Activated gamma-delta T cell treated with Interleukin-2 at 50 U/mL for 16 hours (primary cell): ENCODE data around the gene HHAT.

Experiments
- DNase-seq: peaks from one replicate; pipeline ENCODE4 v3.0.0-alpha.2; 2020

Gene HHAT

DNA sequence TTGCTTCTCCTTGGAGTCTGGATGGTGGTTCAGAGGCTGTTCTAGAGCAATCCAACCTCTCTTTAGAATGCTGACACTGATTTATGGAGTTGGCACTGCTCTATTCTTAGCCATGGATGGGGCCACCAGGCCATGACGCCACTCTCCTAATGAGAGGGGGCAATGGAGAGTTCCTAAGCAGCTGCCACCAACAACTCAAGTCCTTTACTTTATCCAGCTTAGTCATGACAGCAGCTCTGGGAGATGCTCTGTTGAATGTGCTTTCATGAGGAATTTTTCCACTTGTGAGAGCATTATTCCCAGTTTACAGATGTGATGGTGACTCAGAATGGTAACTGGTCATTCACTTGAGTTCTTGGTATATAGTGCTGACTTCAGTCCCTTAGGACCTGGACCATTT is 366.3 kb downstream of the HHAT start:
- no peak for DNase-seq

DNA sequence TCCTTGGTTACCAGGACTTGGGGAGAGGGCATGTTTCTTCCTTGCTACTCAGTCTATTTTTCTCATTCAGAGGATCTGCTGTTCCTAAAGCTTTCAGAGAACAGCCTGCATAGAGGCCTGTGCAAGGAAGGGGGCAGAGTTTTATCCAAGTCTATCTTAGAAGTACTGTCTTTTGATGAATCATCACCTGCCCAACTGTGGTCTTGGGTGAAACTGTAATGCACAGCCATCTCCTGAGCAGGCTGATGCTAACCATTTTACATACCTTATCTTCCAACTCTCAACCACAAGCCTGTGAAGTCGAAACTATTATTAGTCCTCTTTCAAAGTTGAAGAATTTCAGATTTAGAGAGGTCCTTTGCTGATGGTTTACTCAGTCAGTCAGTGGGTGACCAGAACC is 368.0 kb downstream of the HHAT start:
- DNase-seq, result no peak

DNA sequence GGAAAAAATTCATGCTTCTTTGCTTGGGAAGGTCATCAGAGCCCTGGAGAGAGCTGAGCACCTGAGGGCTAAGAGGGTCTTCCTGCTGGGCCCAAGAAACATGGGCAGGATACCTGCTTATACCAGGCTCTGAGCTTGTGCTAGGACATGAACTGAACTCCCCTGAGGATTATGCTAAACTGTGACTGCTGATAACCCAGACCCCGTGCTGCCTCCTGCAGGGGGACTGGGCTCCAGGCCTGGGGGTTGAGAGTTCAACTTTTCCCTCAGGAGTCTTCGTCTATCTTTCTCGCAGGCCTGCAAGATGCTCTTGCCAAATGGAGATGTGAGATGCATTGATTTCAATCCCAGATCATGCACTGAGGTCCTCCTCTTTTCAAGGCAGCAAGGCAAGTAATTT is 368.5 kb downstream of the HHAT start:
- DNase-seq, result no peak

DNA sequence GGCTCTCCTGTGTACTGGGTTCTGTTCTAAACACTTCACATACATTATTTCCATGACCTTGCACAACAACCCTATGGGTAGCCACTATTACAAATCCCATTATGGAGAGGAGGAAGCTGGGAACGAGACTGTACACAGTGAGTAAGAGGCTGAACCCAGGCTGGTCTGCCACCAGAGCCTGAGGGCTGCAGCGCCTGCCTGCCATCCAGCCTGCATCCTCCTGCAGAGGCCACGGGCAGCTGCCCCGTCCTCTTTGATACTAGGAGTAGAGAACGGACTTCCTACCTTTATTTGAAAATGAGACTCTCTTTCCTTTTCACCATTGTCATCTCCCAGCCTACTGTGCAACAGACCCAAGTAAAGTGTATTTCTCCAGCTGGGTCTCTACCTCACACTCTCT is 370.0 kb downstream of the HHAT start:
- DNase-seq, result no peak

DNA sequence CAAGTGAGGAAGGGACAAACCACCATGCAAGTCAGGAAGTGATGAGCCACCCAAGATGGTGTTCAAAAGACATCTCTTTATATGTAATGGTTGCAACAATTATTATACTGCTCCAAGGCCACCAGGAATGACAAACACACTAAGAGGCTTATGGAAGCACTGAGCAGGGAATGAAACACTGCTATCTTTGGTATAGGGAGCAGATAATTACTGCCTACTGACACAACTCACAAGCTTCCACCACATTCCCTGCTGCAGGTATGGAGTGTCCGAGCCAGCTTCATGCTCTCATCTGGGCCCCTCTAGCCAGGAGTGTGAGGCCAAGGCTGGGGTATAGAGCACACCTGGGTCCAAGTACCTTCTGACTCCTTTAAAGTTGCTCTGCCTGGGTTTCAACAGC is 371.4 kb downstream of the HHAT start:
- no peak for DNase-seq

DNA sequence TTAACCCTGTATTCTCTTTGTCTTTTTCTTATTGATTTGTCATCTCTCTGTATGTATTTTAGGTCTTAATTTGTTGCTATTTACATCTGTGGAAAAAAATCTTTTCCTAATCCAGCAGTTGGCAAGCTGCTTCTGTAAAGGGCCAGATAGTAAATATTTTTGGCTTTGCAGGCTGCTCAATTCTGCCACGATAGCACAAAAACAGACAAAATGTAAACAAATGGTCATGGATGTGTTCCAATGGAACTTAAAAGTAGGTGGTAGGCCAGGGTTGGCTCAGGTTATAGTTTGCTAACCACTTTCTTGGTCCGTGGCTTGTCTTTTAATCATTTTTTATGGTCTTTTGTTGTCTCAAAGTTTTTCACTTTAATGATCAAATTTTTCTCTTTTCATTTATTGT is 371.8 kb downstream of the HHAT start:
- DNase-seq, result no peak

DNA sequence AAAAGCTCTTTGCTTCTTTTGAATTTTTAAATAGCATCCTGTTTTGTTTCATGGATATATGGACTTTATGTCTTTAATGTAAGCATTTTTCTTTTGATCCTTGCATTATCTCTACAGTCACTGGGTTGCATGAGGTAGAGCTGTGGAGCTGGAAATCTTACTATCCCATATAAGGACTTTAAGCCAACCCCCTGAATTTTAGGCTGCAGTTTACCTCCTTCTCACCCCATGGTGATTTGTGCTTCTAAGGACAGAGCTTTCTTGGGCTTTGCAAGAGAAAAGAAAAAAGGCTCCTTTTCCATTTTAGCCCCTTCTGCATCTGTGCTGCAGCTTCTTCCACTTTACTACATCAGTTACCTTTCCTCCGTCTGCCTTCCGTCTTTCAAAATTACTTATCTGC is 373.8 kb downstream of the HHAT start:
- no peak for DNase-seq

DNA sequence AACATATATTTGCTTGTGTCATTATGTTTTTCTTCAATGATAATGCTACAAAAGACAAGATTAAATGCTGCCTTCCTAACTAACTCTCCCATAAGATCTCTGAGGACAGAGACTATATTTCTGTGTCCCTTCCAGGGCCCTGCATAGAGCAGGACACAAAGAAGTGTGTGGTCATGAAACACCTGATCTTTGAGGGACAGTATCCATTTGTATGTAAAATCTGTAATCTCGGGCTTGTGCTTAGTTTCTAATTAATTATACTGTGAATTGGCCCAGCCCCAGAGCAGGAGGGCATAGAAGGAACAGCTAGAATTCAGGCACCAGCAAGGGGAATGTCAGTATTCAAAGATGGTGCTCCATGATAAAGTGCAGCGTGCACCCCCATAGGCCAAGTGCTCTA is 374.9 kb downstream of the HHAT start:
- DNase-seq, result no peak

DNA sequence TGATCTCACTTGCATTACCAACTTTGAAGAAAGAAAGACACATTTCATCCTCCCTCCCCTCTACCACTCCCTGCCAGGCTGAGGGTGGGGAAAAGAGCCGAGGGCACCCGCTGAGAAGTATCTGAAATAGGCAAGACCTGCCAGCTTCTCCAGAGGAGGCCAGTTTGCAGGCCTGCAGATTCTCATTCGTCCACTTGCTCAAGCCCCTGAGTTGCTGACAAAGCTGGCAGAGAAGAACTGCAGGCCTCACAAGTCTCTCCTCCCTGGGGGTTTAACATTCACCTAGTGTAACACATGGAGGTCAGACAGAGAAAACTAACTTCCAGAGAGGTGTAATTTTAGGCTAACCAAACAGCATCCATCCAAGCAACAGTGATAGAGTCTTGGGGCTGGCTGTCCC is 376.4 kb downstream of the HHAT start:
- no peak for DNase-seq

DNA sequence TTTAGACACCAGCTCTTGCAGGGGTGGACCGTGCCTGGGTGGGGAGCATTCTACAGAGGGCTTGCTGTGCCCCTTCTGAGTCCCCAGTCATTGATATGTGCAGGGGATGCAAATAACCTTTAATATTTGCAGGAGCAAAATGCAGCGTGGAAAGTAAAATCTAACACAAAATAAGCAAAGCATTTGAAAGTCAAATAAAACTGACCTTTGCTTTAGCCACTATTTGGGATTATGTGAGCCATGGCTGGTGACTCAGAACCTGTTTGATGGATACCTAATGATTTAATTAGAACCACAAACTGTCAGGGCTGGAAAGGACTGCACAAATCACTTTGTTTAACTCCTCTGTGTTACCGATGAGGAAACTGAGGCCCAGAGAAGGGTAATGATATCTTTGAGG is 377.5 kb downstream of the HHAT start:
- no peak for DNase-seq

DNA sequence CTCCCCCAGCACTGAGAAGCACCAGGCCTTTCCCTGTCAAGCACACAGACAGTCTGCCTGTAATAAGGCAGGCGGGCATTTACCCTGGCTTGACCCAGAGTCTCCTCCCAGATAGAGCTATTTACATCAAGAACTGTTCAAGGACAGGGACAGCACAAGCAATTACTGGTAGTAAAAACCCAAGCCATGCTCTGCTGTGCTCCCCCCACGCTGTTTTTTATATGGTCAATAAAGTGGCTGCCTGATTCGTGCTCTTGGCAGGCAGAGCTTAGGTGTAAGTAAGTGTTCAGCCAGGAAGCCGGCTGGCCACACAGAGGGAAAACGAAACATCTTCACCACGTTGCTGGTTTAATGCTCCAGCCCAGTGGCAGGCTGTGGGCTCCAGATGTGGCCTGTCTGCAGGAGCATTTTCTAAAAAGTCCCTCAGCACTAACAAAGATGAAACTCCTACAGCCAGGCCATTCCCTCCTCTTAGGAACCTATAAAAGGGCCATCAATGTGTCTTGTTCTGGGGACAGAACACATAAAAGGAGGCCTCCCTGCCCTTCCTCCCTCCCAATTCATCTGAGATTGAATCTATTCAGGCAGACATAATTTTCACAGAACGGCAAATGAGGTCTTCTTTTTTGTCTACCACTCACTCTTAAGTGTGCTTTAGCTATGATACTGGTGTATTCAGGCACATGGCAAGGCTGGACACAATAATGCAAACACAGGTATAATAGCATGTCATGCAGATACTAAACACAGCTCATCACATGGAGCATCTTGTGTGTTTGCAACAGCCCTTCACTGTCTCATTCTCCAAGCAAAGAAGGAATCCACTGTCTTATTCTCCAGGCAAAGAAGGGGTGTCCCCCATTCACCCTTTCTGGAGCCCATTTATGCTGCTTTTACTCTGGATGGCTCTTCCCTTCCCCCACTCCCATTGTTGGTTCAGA is 378.9 kb downstream of the HHAT start:
- no peak for DNase-seq

DNA sequence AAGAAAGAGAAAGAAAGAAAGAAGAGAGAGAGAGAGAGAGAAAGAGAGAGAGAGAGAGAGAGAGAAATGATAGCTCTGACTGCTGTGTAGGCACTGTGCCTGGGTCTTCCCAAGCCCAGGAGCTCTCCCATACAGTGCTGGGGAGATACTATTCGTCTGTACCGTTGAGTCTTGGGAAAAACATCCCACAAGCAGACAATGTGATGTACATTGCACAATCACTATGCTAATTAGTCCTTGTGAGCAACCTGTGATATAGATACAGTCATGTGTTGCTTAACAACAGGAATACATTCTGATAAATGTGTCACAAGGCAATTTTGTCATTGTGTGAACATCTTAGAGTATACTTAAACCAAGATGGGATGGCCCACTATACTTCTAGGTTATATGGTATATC is 381.0 kb downstream of the HHAT start:
- DNase-seq, result no peak

DNA sequence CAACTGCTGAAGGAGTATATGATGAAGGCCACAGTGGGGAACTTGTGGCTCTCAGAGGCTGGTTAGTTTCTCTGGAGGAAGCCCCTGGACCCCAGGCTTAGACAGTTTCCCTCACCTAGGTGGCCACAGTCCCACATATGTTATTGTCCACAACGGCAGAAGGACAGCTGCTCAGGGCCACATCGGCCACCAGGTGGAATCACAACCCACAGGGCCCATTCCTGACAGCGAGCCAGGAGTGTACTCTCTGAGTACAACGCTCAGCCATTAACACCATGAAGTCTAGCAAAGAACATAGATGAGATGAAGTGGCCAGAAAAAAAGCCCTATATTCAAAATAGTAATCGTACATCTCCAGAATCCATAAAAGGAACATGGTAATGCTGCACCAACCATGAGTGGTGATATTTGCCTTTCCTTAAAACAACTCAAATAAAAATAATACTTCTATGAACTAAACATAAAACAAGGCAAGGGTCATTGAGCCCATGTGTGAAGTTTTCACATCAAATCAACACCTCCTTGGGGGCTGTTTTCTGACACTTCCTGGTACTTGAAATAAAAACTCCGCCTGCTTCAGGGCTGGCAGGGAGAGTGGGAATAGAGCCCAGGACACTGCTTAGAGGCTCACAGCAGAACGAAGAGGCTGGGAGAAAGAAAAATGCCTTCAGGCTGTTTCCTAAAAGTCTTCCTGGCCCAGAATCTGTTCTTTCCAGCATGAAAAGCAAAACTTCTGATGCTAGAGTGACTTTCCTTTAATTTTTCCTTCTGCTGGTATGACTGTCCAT is 383.3 kb downstream of the HHAT start:
- no peak for DNase-seq

DNA sequence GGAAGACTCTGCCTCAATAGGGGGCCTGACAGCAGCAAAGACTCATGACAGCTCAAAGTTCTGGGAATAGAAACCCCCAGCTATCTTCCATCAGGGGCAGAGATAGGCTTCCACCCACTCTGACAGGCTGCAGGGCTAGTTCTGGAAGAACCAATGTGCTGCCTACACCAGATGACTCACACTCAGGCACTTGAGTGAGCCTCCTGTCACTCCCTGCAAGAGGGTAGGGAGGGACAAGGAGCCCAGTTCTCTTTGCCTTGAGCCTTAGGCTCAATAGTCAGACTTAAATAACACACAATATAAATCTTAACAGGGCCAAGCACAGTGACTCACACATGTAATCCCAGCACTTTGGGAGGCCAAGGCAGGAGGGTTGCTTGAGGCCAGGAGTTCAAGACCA is 386.4 kb downstream of the HHAT start:
- DNase-seq, result no peak

DNA sequence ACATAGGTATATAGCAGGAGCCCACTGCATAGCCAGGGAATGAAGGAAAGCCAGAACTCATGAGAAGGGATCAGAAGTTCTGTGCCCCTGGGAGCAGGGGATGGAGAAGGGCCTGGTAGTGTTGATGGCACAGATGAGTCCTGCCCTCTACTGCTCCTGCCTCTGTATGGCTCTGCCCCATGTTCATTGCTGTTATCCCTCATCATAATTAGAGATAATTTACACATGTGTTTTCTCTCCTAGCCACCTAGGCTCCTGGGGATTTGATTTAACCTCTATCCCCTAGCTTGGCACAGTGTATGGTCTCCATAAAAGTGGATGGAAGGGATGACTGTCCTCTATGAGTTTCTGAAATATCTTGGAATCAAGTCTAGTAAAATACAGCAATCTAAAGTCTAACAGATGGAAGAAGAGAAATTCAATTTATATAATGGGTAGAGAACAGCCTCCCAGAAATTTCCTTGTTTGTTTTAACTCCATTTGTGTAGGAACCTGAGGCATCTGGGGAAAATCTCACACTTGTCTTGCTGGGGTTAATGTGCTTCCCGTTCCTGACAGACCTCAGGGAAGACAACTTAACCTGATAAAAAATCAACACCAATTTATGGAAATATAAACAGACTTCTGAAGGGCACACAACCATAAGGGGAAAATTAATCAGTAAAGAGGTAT is 393.8 kb downstream of the HHAT start:
- no peak for DNase-seq

DNA sequence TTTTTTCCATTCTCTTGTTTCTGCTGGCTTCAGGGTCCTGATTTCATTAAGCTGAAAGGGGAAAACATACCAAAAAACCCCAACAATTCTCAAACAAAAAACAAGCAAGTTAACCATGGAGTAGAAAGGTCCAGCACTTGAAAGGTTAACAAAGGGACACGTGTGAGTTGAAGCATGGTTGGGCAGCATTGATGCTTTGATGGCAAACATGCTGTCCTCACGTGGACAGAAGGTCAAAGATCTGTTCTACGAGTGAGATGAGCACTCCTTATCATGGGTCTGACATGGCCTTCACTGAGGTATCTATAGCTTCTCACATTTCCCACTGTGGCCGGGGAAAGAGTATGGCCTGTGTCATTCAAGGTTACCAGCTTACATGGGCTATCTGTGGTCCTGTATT is 394.9 kb downstream of the HHAT start:
- DNase-seq, result no peak

DNA sequence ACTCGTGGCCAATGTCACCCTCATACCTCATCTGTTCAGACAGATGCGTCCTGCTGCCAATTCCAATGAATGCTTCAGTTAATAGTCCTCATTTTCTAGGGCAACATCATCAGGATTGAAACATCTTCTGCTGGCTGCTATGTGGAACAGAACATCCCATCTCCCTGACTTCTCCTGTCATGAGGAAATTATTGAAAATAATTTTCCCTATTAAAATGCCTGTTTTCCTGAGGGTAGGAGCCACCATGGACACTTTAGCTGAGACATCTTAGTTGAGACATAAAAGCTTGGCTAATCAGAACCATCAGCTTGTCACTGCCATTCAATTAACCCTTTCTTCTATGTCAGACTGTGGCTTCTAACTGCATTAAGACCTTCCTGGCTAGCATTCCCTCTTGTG is 396.1 kb downstream of the HHAT start:
- no peak for DNase-seq
